ENCODE data around the gene MFAP5. TPM values are rescaled to one million over a fixed set of nuclear protein-coding genes. Genes with fewer than 3 reads are reported as not detected.

MFAP5 gene
- total RNA-seq, 3 donors from 2014 or later (not counting 1 experiment from before 2014, with no cell fraction given) = not detected

- no peak for TF ChIP-seq CTCF (IDR thresholded peaks at IDR 0.05)
- intact Hi-C loops (cut with micrococcal nuclease) = no loop called here
- Mint-ChIP-seq H3K9me3 (no peaks in the 10 kb centered on the region), H3K36me3 (no peaks in the 10 kb centered on the region), H3K27me3 (ENCODE audit: low read depth in 2 of 2) (peaks cover 5 to 15% of the 10 kb centered on the region in 2 donors), H3K4me1 (peaks cover 18 to 20% of the 10 kb centered on the region in 2 donors), H3K4me3 (peak overlapping the region; percentile 74), H3K27ac (peak overlapping the region; percentile 74 to 81)
- Histone ChIP-seq H3K36me3 (ENCODE audit: control insufficient read depth, insufficient read depth, low read length) (no peaks in the 10 kb centered on the region), H3K27me3 (ENCODE audit: control insufficient read depth, insufficient read depth, low read length) (no peaks in the 10 kb centered on the region), H3K4me3 (ENCODE audit: low read length) (no peak overlapping the region), H3K27ac (ENCODE audit: low read length) (peak overlapping the region; percentile 22), H3K4me1 (ENCODE audit: control insufficient read depth, insufficient read depth, low read length) (peaks cover 17% of the 10 kb centered on the region), H3K9me3 (ENCODE audit: control insufficient read depth, insufficient read depth, low read length) (no peaks in the 10 kb centered on the region)
- peak; percentile 44 to 75 (median 57) for ATAC-seq
- 27% methylated on average over 4 of the region's 5 CpGs for WGBS (ENCODE audit: insufficient coverage)
- DNase-seq = peak in 1 of 2 donors; percentile 71
These were observed 18.0 kb downstream of the MFAP5 start for GRCh38 chr12:8644345-8645248.

DNA sequence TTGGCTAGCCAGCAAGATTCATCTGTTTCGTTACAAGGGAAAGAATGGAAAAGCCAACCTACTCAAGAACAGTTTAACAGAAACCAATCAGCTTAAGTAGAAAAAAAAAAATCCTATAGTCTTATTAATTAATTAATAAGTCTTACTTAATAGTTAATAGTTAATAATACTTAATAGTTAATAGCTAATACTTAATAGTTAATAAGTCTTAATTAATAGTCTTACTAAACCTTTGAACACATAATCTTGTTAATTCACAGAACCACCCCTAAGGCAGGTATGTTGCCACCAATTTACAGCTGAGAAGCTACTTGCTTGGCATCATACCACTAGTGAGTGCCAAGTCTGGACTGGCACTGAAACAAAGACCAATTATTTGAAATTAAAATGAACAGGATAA, 19.9 kb downstream of the MFAP5 start:
- H3K27me3 Mint-ChIP-seq (ENCODE audit: low read depth in 2 of 2) = peaks cover 2 to 4% of the 10 kb centered on the region in 2 donors
- H3K9me3 ChIP-seq (ENCODE audit: control insufficient read depth, insufficient read depth, low read length) = no peaks in the 10 kb centered on the region
- no peak for ATAC-seq
- no peak for DNase-seq
- no peaks in the 10 kb centered on the region for H3K9me3 Mint-ChIP-seq
- H3K27me3 ChIP-seq (ENCODE audit: control insufficient read depth, insufficient read depth, low read length) = no peaks in the 10 kb centered on the region
- H3K27ac ChIP-seq (ENCODE audit: low read length) = no peak overlapping the region
- peaks cover 14% of the 10 kb centered on the region for H3K4me1 ChIP-seq (ENCODE audit: control insufficient read depth, insufficient read depth, low read length)
- intact Hi-C loops (cut with micrococcal nuclease) = no loop called here
- H3K27ac Mint-ChIP-seq = no peak overlapping the region
- no peaks in the 10 kb centered on the region for H3K36me3 Mint-ChIP-seq
- no peaks in the 10 kb centered on the region for H3K36me3 ChIP-seq (ENCODE audit: control insufficient read depth, insufficient read depth, low read length)
- WGBS (ENCODE audit: insufficient coverage) = no CpG with 5 or more reads among the region's 1 CpG
- H3K4me3 ChIP-seq (ENCODE audit: low read length) = no peak overlapping the region
- no peak for TF ChIP-seq CTCF (IDR thresholded peaks at IDR 0.05)
- H3K4me3 Mint-ChIP-seq = no peak overlapping the region
- H3K4me1 Mint-ChIP-seq = peaks cover 18 to 20% of the 10 kb centered on the region in 2 donors

GRCh38 chr12:8639936-8640335, 22.7 kb downstream of the MFAP5 start:
- WGBS (ENCODE audit: insufficient coverage) = 100% methylated on average over 2 of the region's 2 CpGs
- H3K36me3 Mint-ChIP-seq = no peaks in the 10 kb centered on the region
- Histone ChIP-seq H3K36me3 (ENCODE audit: control insufficient read depth, insufficient read depth, low read length) (no peaks in the 10 kb centered on the region), H3K27ac (ENCODE audit: low read length) (no peak overlapping the region), H3K9me3 (ENCODE audit: control insufficient read depth, insufficient read depth, low read length) (no peaks in the 10 kb centered on the region), H3K4me1 (ENCODE audit: control insufficient read depth, insufficient read depth, low read length) (peaks cover 8% of the 10 kb centered on the region), H3K27me3 (ENCODE audit: control insufficient read depth, insufficient read depth, low read length) (no peaks in the 10 kb centered on the region), H3K4me3 (ENCODE audit: low read length) (no peak overlapping the region)
- DNase-seq = no peak
- H3K9me3 Mint-ChIP-seq = no peaks in the 10 kb centered on the region
- H3K27me3 Mint-ChIP-seq (ENCODE audit: low read depth in 2 of 2) = peaks cover 0 to 2% of the 10 kb centered on the region in 2 donors
- no peak overlapping the region for H3K4me3 Mint-ChIP-seq
- no peak for ATAC-seq
- H3K4me1 Mint-ChIP-seq = peaks cover 13% of the 10 kb centered on the region in 2 donors
- intact Hi-C loops (cut with micrococcal nuclease) = no loop called here
- TF ChIP-seq CTCF (IDR thresholded peaks at IDR 0.05) = no peak
- no peak overlapping the region for H3K27ac Mint-ChIP-seq
